K562 (cell line): ENCODE results near the gene TRIO. TPM values are rescaled to one million over a fixed set of nuclear protein-coding genes. Genes with fewer than 3 reads are reported as not detected.

Source experiments
- ATAC-seq: fragments of 200-7000 bp; cut with Tn5 transposase; 3 replicates; pipeline ENCODE4 v1.9.1; 2020; ENCODE audit warnings: moderate library complexity
- BruUV-seq: library from RNA; stranded (reverse); fragments of 400-500 nt; replicated peaks from 2 replicates; lab custom pipeline; 2021; lab: Mats Ljungman, UMichigan
- CTCF ChIA-PET: fragments of 300-600 bp; formaldehyde crosslinking; extraction: SDS; loops from one replicate; lab custom pipeline; 2021; ENCODE audit warnings: low intra/inter-chr PET ratio; lab: Yijun Ruan, JAX
- POLR2A ChIA-PET: fragments of 300-600, 350-650 bp; sonication (Branson Sonifier 250); formaldehyde crosslinking; extraction: SDS; loops from one replicate; lab custom pipeline; 2021; ENCODE audit warnings: antibody characterized with exemption, inconsistent platforms; lab: Yijun Ruan, JAX
- DNase-seq, 4 experiments: peaks; one replicate each; pipeline versions ENCODE4 v3.0.0 to v3.0.0-alpha.2; 2011 to 2018; ENCODE audit warnings: low spot score in 3 of 4, mixed read lengths in 3 of 4; ENCODE audit errors: extremely low read depth in 1 of 4
- FAIRE-seq: peaks from 2 replicates; lab custom pipeline; 2011; peaks lifted over from hg19 to GRCh38; lab: Jason Lieb, UNC
- H2AFZ ChIP-seq: 2 replicates; pipeline ENCODE4 v1.6.0; 2011; ENCODE audit warnings: low read depth, low read length, control low read depth, inconsistent platforms
- H3K27ac ChIP-seq: fragments of 200-600 bp; 3 replicates; pipeline ENCODE4 v1.8.0; 2011; ENCODE audit warnings: low read depth, mild to moderate bottlenecking, control low read depth, inconsistent platforms, low read length, moderate library complexity, mixed read lengths; ENCODE audit errors: extremely low read depth
- H3K27me3 ChIP-seq, 2 experiments: fragments of 300-600 bp in 1 of 2; 2 replicates in 1 of 2; 3 replicates in 1 of 2; pipeline versions ENCODE4 v1.6.0 to v1.8.0; 2011; ENCODE audit warnings: inconsistent platforms in 2 of 2, low read length in 2 of 2, mild to moderate bottlenecking in 1 of 2, mixed read lengths in 1 of 2, moderate library complexity in 1 of 2; ENCODE audit not compliant: control insufficient read depth in 2 of 2, insufficient read depth in 2 of 2
- H3K36me3 ChIP-seq: fragments of 300-600 bp; 3 replicates; pipeline ENCODE4 v1.8.0; 2011; ENCODE audit warnings: mild to moderate bottlenecking, low read length, inconsistent platforms; ENCODE audit not compliant: control insufficient read depth, insufficient read depth
- H3K4me1 ChIP-seq, 2 experiments: fragments of 200-600 bp in 1 of 2; replicated peaks in 1 of 2; 2 replicates in 1 of 2; 3 replicates in 1 of 2; pipeline versions ENCODE4 v1.5.1 to v1.8.0; 2011; ENCODE audit warnings: inconsistent platforms in 2 of 2, low read length in 2 of 2, mild to moderate bottlenecking in 1 of 2, mixed read lengths in 1 of 2, moderate library complexity in 1 of 2; ENCODE audit not compliant: control insufficient read depth in 2 of 2, insufficient read depth in 2 of 2
- H3K4me2 ChIP-seq: 2 replicates; pipeline ENCODE4 v1.6.1; 2011; ENCODE audit warnings: low read length, control low read depth, inconsistent platforms, mixed read lengths; ENCODE audit not compliant: insufficient read depth
- H3K4me3 ChIP-seq: fragments of 200-600 bp; sonication (generic), shearing (Covaris generic); 2 replicates; pipeline ENCODE4 v1.5.1; 2016; ENCODE audit warnings: control low read depth, inconsistent platforms
- H3K79me2 ChIP-seq: fragments of 200-600 bp; 3 replicates; pipeline ENCODE4 v1.8.0; 2011; ENCODE audit warnings: low read length, inconsistent platforms; ENCODE audit not compliant: control insufficient read depth, insufficient read depth
- H3K9ac ChIP-seq, 2 experiments: 2 replicates each; pipeline versions ENCODE4 v1.6.0 to v1.6.1; 2011; ENCODE audit warnings: low read depth in 2 of 2, low read length in 2 of 2, control low read depth in 1 of 2, inconsistent platforms in 1 of 2, mild to moderate bottlenecking in 1 of 2, mixed read lengths in 1 of 2; ENCODE audit not compliant: insufficient read depth in 1 of 2
- H3K9me1 ChIP-seq: one replicate; pipeline ENCODE4 v1.6.0; 2011; ENCODE audit warnings: inconsistent platforms, mild to moderate bottlenecking, low read length, moderate library complexity; ENCODE audit not compliant: control insufficient read depth, insufficient read depth
- H3K9me3 ChIP-seq: replicated peaks from 2 replicates; pipeline ENCODE4 v1.5.1; 2011; ENCODE audit warnings: low read depth, low read length, inconsistent platforms; ENCODE audit not compliant: control insufficient read depth, insufficient read depth
- H4K20me1 ChIP-seq: replicated peaks from 2 replicates; pipeline ENCODE4 v1.6.1; 2011; ENCODE audit warnings: low read length, inconsistent platforms, mixed read lengths; ENCODE audit not compliant: control insufficient read depth, insufficient read depth
- POLR2AphosphoS2 ChIP-seq: IDR thresholded peaks from 2 replicates; pipeline ENCODE4 v1.6.1; 2012; ENCODE audit warnings: low read length, improper control_type of control experiment
- U2AF1 ChIP-seq: fragments of 200-400 bp; formaldehyde crosslinking; optimal IDR thresholded peaks from 2 replicates; pipeline ENCODE3; 2017; ENCODE audit warnings: mild to moderate bottlenecking, low read depth, low read length, moderate library complexity
- ZNF507 ChIP-seq: conservative IDR thresholded peaks from 2 replicates; pipeline ENCODE4 v1.6.1; 2017; ENCODE audit warnings: missing genetic modification characterization, missing compliant biosample characterization
- WGBS: fragments of 100-300 bp; shearing (Covaris generic); methylation state at CpG from one replicate; pipeline ENCODE4 v1.1.6; 2016; ENCODE audit warnings: low coverage, mixed read lengths; ENCODE audit not compliant: insufficient coverage; ENCODE audit errors: missing lambda C conversion rate; 5-methylcytosine and 5-hydroxymethylcytosine counted together
- in situ Hi-C: fragments of 300-500 bp; cut with MboI; formaldehyde crosslinking; loops from 4 replicates; pipeline ENCODE4 v1.15.0; 2018; ENCODE audit warnings: inconsistent platforms, mixed read lengths
- intact Hi-C: fragments of 100-400 bp; cut with micrococcal nuclease; formaldehyde crosslinking; loops from 2 replicates; pipeline ENCODE4 v1.14.2; 2022
- polyA plus RNA-seq, 8 experiments: library from polyadenylated mRNA; depleted of rRNA in 4 of 8; stranded (reverse) in 5 of 8; unstranded in 3 of 8; fragments of >200 nt; fragmentation: Nextera tagmentation in 2 of 8; fragmentation: Illumina TruSeq in 1 of 8; extraction: Ambion mirVana in 2 of 8; extraction: Trizol in 1 of 8; gene quantifications; 2 replicates each; pipeline versions ENCODE4 v1.2.1 to v1.2.3, GENCODE V29; 2011 to 2014; ENCODE audit warnings: inconsistent platforms in 1 of 8, missing spikeins in 1 of 8
- total RNA-seq, 7 experiments: library from RNA; depleted of rRNA in 6 of 7; stranded (reverse); fragments of >200 nt in 6 of 7; fragmentation: Illumina TruSeq in 2 of 7; extraction: Trizol in 2 of 7; gene quantifications; 2 replicates each; pipeline versions ENCODE4 v1.2.1 to v1.2.3, GENCODE V29; 2011 to 2021; ENCODE audit warnings: low replicate concordance in 1 of 7
- TF ChIP-seq, protein P1 (sequence below): fragments of 250-450 bp; sonication (Bioruptor Pico); IDR thresholded peaks from 2 replicates; pipeline ENCODE4 v1.9.0; 2021; ENCODE audit warnings: mild to moderate bottlenecking
- TF ChIP-seq, protein P2 (sequence below): sonication (generic); formaldehyde crosslinking; IDR thresholded peaks from 2 replicates; pipeline ENCODE4 v1.8.1; 2023; ENCODE audit warnings: missing genetic modification reagents, mild to moderate bottlenecking, borderline replicate concordance
- TF ChIP-seq, protein P3 (sequence below), 3 experiments: fragments of 200-800 bp in 1 of 3; fragments of 250-450 bp in 1 of 3; fragments of 450-650 bp in 1 of 3; sonication (Bioruptor Pico) in 1 of 3; sonication (Bioruptor generic) in 1 of 3; formaldehyde crosslinking in 1 of 3; IDR thresholded peaks; 2 replicates each; pipeline versions ENCODE4 v1.6.1 to v1.8.0; 2016 to 2022; ENCODE audit warnings: mild to moderate bottlenecking in 2 of 3, missing genetic modification characterization in 2 of 3, missing compliant biosample characterization in 1 of 3, moderate library complexity in 1 of 3

Gene TRIO
- total and polyA plus RNA-seq, 9 of the 15 experiments (the other 6 are each of a cell fraction or from before 2014, with no cell fraction given): 0.24 to 5.0 (median 1.1) TPM

DNA sequence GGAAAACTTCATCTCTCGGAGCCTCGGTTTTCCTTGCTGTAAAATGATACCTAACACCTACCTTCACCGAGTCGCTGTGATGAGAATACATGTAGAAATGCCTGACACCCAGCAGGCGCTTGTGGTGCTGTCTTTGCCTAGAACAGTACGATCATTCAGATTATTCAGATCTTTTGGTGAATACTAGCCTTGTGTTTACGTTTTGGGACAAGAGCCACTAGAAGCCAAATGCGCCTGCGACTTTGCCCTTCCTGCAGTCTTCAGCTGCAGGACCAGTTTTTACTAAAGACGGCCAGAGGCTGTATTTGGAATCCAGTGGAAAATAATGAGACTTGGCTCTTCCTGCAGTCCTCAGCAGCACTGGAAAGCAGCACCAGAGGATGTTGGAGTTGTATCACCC is 189.6 kb downstream of the TRIO start:
- Histone ChIP-seq H3K4me1 (no peaks in the 10 kb centered on the region), H3K79me2 (no peaks in the 10 kb centered on the region), H2AFZ (no peak overlapping the region), H3K4me2 (no peak overlapping the region), H3K9me1 (no peaks in the 10 kb centered on the region), H3K27ac (no peak overlapping the region), H3K9me3 (no peaks in the 10 kb centered on the region), H3K4me3 (no peak overlapping the region), H3K9ac (no peak overlapping the region), H4K20me1 (no peaks in the 10 kb centered on the region), H3K36me3 (no peaks in the 10 kb centered on the region), H3K27me3 (peaks cover 19 to 39% of the 10 kb centered on the region in 2 experiments)
- ATAC-seq (no peak), FAIRE-seq (no peak), DNase-seq (no peak)
- ChIA-PET CTCF (no interaction called here), POLR2A (no interaction called here)
- intact Hi-C loops: no loop called here
- no TSS peak for BruUV-seq
- in situ Hi-C loops: no loop called here
- TF ChIP-seq U2AF1 (no peak), POLR2AphosphoS2 (no peak), ZNF507 (tag) (no peak)
- TF ChIP-seq, protein P1, sequence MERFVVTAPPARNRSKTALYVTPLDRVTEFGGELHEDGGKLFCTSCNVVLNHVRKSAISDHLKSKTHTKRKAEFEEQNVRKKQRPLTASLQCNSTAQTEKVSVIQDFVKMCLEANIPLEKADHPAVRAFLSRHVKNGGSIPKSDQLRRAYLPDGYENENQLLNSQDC (CRISPR knock-in tag): no peak
- TF ChIP-seq, protein P2, sequence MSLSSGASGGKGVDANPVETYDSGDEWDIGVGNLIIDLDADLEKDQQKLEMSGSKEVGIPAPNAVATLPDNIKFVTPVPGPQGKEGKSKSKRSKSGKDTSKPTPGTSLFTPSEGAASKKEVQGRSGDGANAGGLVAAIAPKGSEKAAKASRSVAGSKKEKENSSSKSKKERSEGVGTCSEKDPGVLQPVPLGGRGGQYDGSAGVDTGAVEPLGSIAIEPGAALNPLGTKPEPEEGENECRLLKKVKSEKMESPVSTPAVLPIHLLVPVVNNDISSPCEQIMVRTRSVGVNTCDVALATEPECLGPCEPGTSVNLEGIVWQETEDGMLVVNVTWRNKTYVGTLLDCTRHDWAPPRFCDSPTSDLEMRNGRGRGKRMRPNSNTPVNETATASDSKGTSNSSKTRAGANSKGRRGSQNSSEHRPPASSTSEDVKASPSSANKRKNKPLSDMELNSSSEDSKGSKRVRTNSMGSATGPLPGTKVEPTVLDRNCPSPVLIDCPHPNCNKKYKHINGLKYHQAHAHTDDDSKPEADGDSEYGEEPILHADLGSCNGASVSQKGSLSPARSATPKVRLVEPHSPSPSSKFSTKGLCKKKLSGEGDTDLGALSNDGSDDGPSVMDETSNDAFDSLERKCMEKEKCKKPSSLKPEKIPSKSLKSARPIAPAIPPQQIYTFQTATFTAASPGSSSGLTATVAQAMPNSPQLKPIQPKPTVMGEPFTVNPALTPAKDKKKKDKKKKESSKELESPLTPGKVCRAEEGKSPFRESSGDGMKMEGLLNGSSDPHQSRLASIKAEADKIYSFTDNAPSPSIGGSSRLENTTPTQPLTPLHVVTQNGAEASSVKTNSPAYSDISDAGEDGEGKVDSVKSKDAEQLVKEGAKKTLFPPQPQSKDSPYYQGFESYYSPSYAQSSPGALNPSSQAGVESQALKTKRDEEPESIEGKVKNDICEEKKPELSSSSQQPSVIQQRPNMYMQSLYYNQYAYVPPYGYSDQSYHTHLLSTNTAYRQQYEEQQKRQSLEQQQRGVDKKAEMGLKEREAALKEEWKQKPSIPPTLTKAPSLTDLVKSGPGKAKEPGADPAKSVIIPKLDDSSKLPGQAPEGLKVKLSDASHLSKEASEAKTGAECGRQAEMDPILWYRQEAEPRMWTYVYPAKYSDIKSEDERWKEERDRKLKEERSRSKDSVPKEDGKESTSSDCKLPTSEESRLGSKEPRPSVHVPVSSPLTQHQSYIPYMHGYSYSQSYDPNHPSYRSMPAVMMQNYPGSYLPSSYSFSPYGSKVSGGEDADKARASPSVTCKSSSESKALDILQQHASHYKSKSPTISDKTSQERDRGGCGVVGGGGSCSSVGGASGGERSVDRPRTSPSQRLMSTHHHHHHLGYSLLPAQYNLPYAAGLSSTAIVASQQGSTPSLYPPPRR: no peak
- TF ChIP-seq, protein P3, sequence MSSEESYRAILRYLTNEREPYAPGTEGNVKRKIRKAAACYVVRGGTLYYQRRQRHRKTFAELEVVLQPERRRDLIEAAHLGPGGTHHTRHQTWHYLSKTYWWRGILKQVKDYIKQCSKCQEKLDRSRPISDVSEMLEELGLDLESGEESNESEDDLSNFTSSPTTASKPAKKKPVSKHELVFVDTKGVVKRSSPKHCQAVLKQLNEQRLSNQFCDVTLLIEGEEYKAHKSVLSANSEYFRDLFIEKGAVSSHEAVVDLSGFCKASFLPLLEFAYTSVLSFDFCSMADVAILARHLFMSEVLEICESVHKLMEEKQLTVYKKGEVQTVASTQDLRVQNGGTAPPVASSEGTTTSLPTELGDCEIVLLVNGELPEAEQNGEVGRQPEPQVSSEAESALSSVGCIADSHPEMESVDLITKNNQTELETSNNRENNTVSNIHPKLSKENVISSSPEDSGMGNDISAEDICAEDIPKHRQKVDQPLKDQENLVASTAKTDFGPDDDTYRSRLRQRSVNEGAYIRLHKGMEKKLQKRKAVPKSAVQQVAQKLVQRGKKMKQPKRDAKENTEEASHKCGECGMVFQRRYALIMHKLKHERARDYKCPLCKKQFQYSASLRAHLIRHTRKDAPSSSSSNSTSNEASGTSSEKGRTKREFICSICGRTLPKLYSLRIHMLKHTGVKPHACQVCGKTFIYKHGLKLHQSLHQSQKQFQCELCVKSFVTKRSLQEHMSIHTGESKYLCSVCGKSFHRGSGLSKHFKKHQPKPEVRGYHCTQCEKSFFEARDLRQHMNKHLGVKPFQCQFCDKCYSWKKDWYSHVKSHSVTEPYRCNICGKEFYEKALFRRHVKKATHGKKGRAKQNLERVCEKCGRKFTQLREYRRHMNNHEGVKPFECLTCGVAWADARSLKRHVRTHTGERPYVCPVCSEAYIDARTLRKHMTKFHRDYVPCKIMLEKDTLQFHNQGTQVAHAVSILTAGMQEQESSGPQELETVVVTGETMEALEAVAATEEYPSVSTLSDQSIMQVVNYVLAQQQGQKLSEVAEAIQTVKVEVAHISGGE (CRISPR knock-in tag; IDR thresholded peaks at IDR 0.05): no peak
- WGBS: 20% methylated on average over 10 of the region's 10 CpGs
